HL-60/S4 treated with retinoic acid at 250 ng/mL for 4 days and 3 days (cell line): ENCODE measurements around the gene ATE1.
"Not testable (repeated sequence)": the region's sequence is repeated elsewhere in the genome, so short reads cannot be mapped to it uniquely, and the experiment has no call there.

Source experiments
- in situ Hi-C: fragments of 300-500 bp; cut with MboI; formaldehyde crosslinking; loops from 2 replicates; pipeline ENCODE4 v1.7.0; 2022; ENCODE audit warnings: low sequenced_read_pairs

The ATE1 gene

DNA sequence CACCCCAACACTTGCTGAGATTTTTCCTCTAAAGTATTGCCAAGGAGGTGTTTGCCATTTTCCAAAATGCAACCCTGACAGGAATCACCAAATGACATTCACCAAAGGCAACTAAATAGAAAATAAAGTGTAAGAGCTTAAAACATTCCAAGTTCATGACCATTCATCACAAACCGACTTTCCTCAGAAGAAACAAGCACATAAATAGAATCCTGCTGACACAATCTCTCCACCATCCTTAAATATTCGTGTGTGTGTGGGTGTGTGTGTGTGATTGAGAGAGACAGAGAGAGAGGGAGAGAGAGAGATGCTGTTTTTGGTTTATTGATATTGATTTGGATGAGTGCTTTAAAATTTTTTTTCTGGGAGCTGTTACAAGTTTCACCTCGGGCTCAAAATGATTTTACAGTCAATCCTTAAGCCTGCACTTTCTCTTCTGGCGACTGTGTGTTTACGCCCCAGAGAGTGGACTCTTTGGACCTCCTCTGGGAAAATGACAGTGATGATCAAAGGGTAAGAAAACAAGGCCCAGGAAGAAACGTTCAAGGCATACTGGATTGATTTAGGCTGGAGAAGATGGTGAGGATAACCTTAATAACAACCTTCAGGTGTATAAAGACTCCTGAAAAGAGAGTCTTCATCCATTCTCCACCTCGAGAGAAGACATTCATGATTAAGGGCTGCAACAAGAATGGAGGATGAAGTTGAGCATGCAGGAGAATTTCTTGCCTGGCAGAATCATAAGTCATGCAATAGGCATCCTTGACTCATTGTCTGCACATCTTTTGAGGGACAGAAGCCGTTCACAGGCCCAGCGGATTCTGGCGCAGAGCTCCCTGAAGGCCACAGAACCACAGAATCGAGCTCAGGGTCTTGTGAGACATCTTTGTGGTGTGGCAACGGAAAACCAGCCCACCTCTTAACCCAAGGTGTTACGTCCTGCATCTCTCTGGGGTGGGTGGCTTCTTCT, 225.2 kb downstream of the ATE1 start:
- in situ Hi-C loops, result no loop called here

DNA sequence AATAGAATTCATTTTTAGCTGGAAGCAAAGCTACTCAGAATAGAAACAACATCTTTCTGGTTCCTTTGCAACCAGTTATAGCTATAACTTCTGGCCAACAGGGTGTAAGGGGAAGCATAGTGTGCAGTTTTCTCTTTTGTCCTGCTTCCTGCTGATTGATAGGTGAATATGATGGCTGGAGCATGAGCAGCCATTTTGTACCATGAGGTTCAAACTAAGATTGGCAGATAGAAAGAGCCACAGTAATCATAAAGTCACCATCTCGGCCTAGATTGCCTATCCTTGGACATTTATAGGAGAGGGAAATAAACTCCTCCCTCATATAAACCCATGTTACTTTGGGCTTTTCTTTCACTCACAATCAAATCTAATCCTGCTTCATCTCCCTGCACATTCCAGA, 227.4 kb downstream of the ATE1 start:
- in situ Hi-C loops, result no loop called here

DNA sequence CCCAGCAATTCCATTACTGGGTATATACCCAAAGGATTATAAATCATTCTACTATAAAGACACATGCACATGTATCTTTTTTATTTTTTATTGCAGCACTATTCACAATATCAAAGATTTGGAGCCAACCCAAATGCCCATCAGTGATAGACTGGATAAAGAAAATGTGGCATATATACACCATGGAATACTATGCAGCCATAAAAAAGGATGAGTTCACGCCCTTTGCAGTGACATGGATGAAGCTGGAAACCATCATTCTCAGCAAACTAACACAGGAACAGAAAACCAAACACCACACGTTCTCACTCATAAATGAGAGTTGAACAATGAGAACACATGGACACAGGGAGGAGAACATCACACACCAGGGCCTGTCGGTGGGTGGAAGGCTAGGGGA, 228.1 kb downstream of the ATE1 start:
- in situ Hi-C loops, result not testable (repeated sequence)

DNA sequence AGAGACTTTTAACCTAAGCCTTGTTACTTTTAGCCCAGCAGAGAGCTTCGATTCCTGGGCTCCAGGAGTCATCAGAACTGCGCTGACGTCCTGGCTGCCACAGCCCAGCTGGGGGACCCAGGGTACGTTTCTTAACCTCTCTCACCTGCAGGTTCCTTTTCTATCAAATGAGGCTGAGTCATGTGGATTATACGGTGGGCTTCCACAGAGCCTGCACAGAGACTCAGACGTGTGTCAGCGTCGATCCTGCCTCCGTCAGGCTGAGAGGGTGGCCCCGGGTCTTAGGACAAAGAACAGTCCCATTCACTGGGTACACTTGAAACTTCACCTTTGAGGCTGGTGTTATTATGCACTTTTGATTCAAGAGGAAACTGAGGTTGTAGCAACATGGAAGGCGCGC, 228.9 kb downstream of the ATE1 start:
- in situ Hi-C loops, result no loop called here

DNA sequence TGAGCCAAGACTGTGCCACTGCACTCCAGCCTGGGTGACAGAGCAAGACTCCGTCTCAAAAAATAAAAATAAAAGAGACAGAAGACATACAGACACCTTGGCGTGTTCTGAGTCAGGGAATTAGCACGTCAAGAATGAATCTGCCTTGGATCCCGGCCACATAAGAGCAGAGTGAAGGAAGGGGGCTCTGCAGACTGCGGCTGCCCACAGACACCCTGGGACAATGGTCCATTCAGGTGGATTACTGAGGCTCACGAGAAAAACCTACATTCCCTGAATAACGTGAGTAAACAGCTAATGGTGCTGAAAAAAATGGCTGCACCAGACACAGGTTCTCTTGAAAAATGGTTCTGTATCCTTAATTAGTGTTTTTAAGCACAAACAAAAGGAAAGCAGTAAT, 229.5 kb downstream of the ATE1 start:
- in situ Hi-C loops, result no loop called here

DNA sequence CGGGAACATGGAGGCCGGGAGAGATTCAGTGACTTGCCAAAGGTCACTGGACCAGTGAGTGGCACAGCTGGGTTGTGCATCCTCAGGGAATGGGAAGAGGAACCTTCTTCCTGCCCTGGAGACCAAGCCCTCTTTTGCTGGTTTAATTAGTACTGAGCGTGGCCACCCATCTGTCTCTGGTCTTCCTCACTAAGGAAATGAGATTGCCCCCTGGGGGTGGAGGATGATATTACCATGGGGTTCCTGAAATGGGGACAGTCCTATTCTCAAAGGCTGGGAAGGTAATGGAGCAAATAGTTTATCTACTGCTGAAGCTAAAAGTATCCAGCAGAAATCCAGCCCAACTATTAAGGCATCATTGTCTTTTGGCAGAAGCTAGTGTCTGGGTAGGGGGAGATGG, 231.0 kb downstream of the ATE1 start:
- in situ Hi-C loops, result no loop called here

DNA sequence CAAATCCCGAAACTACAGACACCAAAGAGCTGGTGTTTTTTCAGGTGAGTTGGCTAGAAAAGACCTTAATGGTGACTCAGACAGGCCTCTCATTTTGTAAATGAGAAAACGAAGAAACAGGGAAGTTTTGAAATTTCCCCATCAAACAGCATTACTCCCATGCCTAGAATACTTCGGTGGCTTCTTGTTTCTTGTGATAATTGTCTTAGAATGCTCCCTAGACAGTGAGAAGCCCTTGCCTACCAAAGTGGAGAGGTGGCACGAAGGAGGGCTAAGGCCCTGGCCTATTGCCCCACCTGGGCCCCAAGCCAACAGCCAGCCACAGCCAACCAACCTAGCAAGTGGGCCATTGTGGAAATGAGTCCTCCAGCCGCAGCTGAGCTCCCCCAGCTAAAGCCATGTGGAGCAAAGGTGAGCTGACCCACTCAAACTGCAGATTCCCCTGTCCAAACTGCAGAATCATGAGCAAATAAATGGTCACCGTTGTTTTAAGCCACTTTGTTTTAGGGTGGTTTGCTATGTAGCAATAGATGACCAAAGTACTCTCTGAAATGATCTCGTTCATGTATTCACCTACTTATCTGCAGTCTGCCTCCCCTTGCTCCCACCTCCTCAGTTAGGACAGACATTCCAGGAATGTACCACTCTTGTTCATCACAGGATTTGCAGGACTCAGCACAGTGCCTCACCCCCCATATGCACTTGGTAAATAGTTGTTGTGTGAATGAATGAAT, 231.9 kb downstream of the ATE1 start:
- in situ Hi-C loops, result no loop called here

DNA sequence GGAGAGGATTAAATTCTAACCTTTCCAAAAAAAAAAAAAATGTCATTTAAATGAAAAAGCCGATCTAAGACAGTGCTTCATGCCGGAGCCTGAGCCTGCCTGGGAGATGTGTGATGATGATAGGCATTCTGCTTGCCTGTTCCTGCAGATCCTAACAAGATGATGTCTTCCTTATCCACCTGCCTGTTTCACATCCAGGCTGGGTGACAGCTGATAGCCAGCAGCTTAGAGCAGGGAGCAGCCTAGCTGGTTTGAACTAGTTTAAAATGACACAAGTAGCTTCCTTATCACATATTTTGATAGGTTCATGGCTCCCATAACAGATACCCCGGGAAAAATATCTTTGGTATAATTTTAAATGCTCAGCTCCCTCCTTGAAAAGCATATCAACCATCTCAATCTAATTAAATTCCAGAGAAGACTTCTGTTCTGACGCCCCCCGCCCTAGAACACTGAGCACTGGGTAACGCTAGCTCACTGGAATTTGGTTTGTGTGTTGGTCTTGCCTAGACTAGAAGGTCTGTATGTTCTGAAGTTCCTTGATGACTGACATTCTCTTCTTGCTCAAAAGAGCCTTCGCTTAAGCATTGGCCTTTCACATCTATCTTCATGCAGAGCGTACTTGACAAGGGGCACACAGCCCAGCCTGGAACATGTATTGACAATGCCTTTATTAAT, 232.7 kb downstream of the ATE1 start:
- in situ Hi-C loops, result no loop called here

DNA sequence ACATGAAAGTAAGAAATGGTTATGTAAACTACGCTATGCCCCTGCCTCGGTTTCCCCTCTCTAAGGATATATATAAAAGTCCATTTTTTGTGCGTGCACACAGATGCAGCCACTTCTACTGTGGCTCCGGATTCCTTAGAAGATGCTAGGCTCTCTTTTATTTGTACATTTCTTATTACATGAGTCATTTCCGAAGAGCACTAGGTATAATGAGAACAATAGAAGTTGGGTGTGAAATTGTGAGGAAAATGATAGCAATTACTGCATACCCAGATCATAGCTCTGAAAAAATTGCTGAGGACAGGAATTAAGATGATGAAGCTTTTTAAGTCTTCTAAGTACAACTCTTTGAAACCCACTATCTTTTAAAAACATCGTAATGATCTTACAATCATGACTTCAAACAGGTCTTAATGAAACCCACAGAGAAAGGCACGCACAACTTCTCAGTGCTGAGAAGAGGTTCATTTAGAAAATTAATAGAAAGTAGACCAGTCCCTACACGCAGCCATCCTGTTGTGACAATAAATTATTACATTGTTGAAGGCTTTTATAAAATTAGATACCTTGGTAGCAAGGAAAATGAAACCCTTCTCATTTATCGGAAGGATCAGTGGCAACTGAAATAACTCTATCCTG, 233.4 kb downstream of the ATE1 start:
- in situ Hi-C loops, result no loop called here

DNA sequence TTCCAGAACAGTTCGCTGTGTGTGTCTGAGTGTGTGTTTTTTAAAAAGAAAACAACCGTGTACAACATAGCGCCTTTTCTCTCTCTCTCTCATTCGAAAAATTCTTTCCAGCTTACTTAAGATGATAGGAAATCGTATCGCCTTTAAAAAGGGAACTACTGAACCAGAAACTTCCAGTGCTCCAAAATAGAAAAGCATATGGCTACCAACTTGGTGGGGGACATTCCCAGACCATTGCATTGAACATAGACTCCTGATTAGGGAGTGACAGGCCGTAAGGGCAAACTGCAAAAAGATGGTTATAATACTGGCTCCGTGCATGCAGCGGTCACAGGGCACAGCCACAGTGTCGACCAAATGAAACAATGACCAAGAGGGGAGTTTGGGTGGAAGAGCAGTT, 235.2 kb downstream of the ATE1 start:
- in situ Hi-C loops, result no loop called here

DNA sequence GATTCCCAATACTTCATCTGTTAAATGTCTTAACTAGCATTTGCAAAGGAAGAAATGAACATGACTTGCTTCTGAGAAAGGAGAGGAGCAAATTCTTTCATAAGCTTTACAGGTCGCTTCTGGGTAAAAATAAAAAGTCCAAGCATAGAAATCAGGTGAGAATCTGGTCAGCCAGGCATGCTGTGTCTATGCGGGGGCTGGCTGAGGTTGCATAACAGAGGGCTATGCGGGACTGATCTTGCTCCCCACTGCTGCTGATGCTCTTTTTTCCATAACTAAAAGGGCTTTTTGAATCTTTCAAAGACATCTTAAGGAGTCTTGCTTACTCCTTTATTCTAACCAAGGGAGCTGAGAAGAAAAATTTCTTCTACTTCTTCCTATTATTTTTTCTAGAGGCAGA, 236.9 kb downstream of the ATE1 start:
- in situ Hi-C loops, result no loop called here
